Osteoblast (primary cell): ENCODE data around the gene KCNJ10. TPM values are rescaled to one million over a fixed set of nuclear protein-coding genes. Genes with fewer than 3 reads are reported as not detected.

Source experiments
- DNase-seq: peaks from one replicate; pipeline ENCODE4 v3.0.0; 2011; ENCODE audit warnings: low spot score, mixed read lengths; ENCODE audit not compliant: insufficient read length; ENCODE audit errors: missing footprints
- H2AFZ ChIP-seq: 2 replicates; pipeline ENCODE4 v1.6.0; 2011; ENCODE audit warnings: mild to moderate bottlenecking, low read length
- H3K27ac ChIP-seq: 2 replicates; pipeline ENCODE4 v1.5.1; 2011; ENCODE audit warnings: mild to moderate bottlenecking, low read depth, low read length, moderate library complexity
- H3K27me3 ChIP-seq: 2 replicates; pipeline ENCODE4 v1.6.0; 2012; ENCODE audit warnings: mild to moderate bottlenecking, control low read depth, inconsistent platforms, low read length, moderate library complexity; ENCODE audit not compliant: insufficient read depth
- H3K36me3 ChIP-seq: 2 replicates; pipeline ENCODE4 v1.5.1; 2011; ENCODE audit warnings: mild to moderate bottlenecking, low read length, control low read depth, moderate library complexity; ENCODE audit not compliant: insufficient read depth
- H3K4me1 ChIP-seq: 2 replicates; pipeline ENCODE4 v1.5.1; 2011; ENCODE audit warnings: mild to moderate bottlenecking, low read length, control low read depth, moderate library complexity; ENCODE audit not compliant: insufficient read depth
- H3K4me2 ChIP-seq: 2 replicates; pipeline ENCODE4 v1.6.0; 2011; ENCODE audit warnings: mild to moderate bottlenecking, low read length; ENCODE audit not compliant: insufficient read depth
- H3K4me3 ChIP-seq: fragments of 200-600 bp; sonication (generic); 3 replicates; pipeline ENCODE4 v1.5.1; 2012; ENCODE audit warnings: mild to moderate bottlenecking, low read length, inconsistent platforms; ENCODE audit not compliant: insufficient read depth
- H3K79me2 ChIP-seq: 2 replicates; pipeline ENCODE4 v1.6.0; 2012; ENCODE audit warnings: mild to moderate bottlenecking, low read length, control low read depth, inconsistent platforms; ENCODE audit not compliant: insufficient read depth
- H3K9me3 ChIP-seq: 2 replicates; pipeline ENCODE4 v1.5.1; 2011; ENCODE audit warnings: low read depth, low read length, control low read depth
- H4K20me1 ChIP-seq: 2 replicates; pipeline ENCODE4 v1.6.0; 2012; ENCODE audit warnings: mild to moderate bottlenecking, low read length, control low read depth; ENCODE audit not compliant: insufficient read depth
- total RNA-seq: library from RNA; depleted of rRNA; stranded (reverse); fragments of >200 nt; gene quantifications from 2 replicates; pipeline ENCODE4 v1.2.3, GENCODE V29; 2012
- TF ChIP-seq, protein P1 (sequence below): IDR thresholded peaks from 2 replicates; pipeline ENCODE4 v1.5.1; 2011; ENCODE audit warnings: mild to moderate bottlenecking, low read depth, low read length, moderate library complexity; ENCODE audit errors: extremely low read depth

The KCNJ10 gene
- total RNA-seq, 1 donor, result not detected

DNA sequence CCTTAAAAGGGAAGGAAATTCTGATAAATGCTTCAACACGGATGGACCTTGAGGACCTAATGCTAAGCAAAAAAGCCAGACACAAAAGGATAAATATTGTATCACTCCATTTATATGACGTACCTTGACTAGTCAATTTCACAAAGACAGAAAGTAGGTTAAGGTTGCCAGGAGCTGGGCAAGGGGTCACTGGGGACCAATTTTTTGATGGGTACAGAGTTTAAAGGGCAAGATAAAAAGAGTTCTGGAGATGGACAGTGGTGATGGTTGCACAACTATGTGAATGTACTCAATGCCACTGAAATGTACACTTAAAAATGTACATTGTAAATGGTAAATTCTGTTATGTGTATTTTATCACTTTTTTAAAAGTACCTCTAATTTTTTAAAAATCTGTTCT lies 83.9 kb downstream of the KCNJ10 start:
- Histone ChIP-seq H3K4me2 (no peak overlapping the region), H3K9me3 (no peaks in the 10 kb centered on the region), H2AFZ (no peak overlapping the region), H3K27me3 (no peaks in the 10 kb centered on the region), H3K4me3 (no peak overlapping the region), H4K20me1 (no peaks in the 10 kb centered on the region), H3K27ac (no peak overlapping the region), H3K4me1 (peaks cover 3% of the 10 kb centered on the region), H3K36me3 (peaks cover 5% of the 10 kb centered on the region), H3K79me2 (no peaks in the 10 kb centered on the region)
- TF ChIP-seq, protein P1, sequence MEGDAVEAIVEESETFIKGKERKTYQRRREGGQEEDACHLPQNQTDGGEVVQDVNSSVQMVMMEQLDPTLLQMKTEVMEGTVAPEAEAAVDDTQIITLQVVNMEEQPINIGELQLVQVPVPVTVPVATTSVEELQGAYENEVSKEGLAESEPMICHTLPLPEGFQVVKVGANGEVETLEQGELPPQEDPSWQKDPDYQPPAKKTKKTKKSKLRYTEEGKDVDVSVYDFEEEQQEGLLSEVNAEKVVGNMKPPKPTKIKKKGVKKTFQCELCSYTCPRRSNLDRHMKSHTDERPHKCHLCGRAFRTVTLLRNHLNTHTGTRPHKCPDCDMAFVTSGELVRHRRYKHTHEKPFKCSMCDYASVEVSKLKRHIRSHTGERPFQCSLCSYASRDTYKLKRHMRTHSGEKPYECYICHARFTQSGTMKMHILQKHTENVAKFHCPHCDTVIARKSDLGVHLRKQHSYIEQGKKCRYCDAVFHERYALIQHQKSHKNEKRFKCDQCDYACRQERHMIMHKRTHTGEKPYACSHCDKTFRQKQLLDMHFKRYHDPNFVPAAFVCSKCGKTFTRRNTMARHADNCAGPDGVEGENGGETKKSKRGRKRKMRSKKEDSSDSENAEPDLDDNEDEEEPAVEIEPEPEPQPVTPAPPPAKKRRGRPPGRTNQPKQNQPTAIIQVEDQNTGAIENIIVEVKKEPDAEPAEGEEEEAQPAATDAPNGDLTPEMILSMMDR, result no peak
- no peak for DNase-seq

GRCh38 chr1:159985473-159985872 lies 84.5 kb downstream of the KCNJ10 start:
- H2AFZ ChIP-seq, result no peak overlapping the region
- no peaks in the 10 kb centered on the region for H3K4me1 ChIP-seq
- no peak overlapping the region for H3K27ac ChIP-seq
- H3K79me2 ChIP-seq, result no peaks in the 10 kb centered on the region
- no peak for DNase-seq
- H3K4me2 ChIP-seq, result no peak overlapping the region
- H3K36me3 ChIP-seq, result peaks cover 5% of the 10 kb centered on the region
- no peaks in the 10 kb centered on the region for H4K20me1 ChIP-seq
- TF ChIP-seq, protein P1, result no peak
- H3K9me3 ChIP-seq, result no peaks in the 10 kb centered on the region
- H3K4me3 ChIP-seq, result no peak overlapping the region
- H3K27me3 ChIP-seq, result no peaks in the 10 kb centered on the region

- Histone ChIP-seq H3K79me2 (no peaks in the 10 kb centered on the region), H3K36me3 (peaks cover 5% of the 10 kb centered on the region)
- TF ChIP-seq, protein P1, result no peak
Measured at GRCh38 chr1:159983681-159984080, 86.3 kb downstream of the KCNJ10 start.

GRCh38 chr1:159982280-159982679 lies 87.7 kb downstream of the KCNJ10 start:
- Histone ChIP-seq H4K20me1 (no peaks in the 10 kb centered on the region), H3K9me3 (no peaks in the 10 kb centered on the region), H3K4me3 (no peak overlapping the region), H3K4me1 (no peaks in the 10 kb centered on the region), H2AFZ (no peak overlapping the region), H3K27me3 (no peaks in the 10 kb centered on the region), H3K27ac (no peak overlapping the region), H3K36me3 (peaks cover 5% of the 10 kb centered on the region), H3K4me2 (no peak overlapping the region), H3K79me2 (no peaks in the 10 kb centered on the region)
- TF ChIP-seq, protein P1, result no peak
- no peak for DNase-seq

More at GRCh38 chr1:159983681-159984080, 86.3 kb downstream of the KCNJ10 start:
- no peaks in the 10 kb centered on the region for H3K4me1 ChIP-seq
- H3K27ac ChIP-seq, result no peak overlapping the region
- H2AFZ ChIP-seq, result no peak overlapping the region
- no peaks in the 10 kb centered on the region for H3K9me3 ChIP-seq
- no peaks in the 10 kb centered on the region for H4K20me1 ChIP-seq
- no peak overlapping the region for H3K4me2 ChIP-seq
- DNase-seq, result no peak
- H3K27me3 ChIP-seq, result no peaks in the 10 kb centered on the region
- H3K4me3 ChIP-seq, result no peak overlapping the region
